Psoas muscle (tissue), 8 donors: ENCODE results near the gene DNAAF5. TPM values are rescaled to one million over a fixed set of nuclear protein-coding genes. Genes with fewer than 3 reads are reported as not detected.

Experiments
- ATAC-seq, 4 donors: fragments of 200-7000 bp; cut with Tn5 transposase; one replicate each; pipeline ENCODE4 v1.9.1; 2020; ENCODE audit warnings: moderate library complexity in 3 of 4, mild to moderate bottlenecking in 2 of 4
- DNase-seq, 2 donors: peaks; one replicate each; pipeline ENCODE4 v3.0.0-alpha.2; 2020
- H3K27ac ChIP-seq: fragments of 200-600 bp; one replicate; pipeline ENCODE4 v1.8.0; 2022
- H3K27me3 ChIP-seq, 3 donors: fragments of 200-600 bp in 1 of 3; one replicate each; pipeline versions ENCODE4 v1.6.1 to v1.8.0; 2013 to 2022; ENCODE audit warnings: low read length in 2 of 3, mild to moderate bottlenecking in 2 of 3, moderate library complexity in 1 of 3; ENCODE audit not compliant: insufficient read depth in 3 of 3
- H3K36me3 ChIP-seq, 2 donors: fragments of 200-600 bp in 1 of 2; one replicate each; pipeline versions ENCODE4 v1.6.1 to v1.8.0; 2013 to 2022; ENCODE audit warnings: low read depth in 1 of 2, mild to moderate bottlenecking in 1 of 2, moderate library complexity in 1 of 2; ENCODE audit not compliant: insufficient read depth in 1 of 2
- H3K4me1 ChIP-seq: fragments of 200-600 bp; one replicate; pipeline ENCODE4 v1.8.0; 2022
- H3K4me3 ChIP-seq: fragments of 200-600 bp; one replicate; pipeline ENCODE4 v1.8.0; 2022; ENCODE audit warnings: mild to moderate bottlenecking
- H3K9me3 ChIP-seq: fragments of 200-600 bp; one replicate; pipeline ENCODE4 v1.8.0; 2022
- CTCF ChIP-seq: fragments of 200-600 bp; IDR thresholded peaks from one replicate; pipeline ENCODE4 v1.8.0; 2022; ENCODE audit warnings: antibody characterized with exemption
- WGBS, 3 donors: extraction: QIAGEN DNeasy Blood & Tissue Kit; methylation state at CpG; one replicate each; pipeline versions ENCODE4 v1.1.6 to v1.1.7; 2013; 5-methylcytosine and 5-hydroxymethylcytosine counted together
- intact Hi-C, 2 donors: fragments of 100-400 bp; cut with DNase I; formaldehyde crosslinking; loops; one replicate each; pipeline versions ENCODE4 v1.11.0 to v1.14.2; 2022
- polyA plus RNA-seq, 3 donors: library from polyadenylated mRNA; stranded (reverse); fragments of 200-250 nt; gene quantifications; one replicate each; pipeline ENCODE4 v1.2.3, GENCODE V29; 2013
- total RNA-seq, 4 donors: library from RNA; stranded (reverse); fragmentation: NEBNext Ultra II Directional in 2 of 4; extraction: Animal tissue kit (Norgen Biotek cat#: 25700) in 2 of 4; gene quantifications; one replicate each; pipeline versions ENCODE4 v1.2.1 to v1.2.4, GENCODE V29; 2021 to 2023
- donor health status: healthy with polysubstance abuse.
- donor health status: DM: no; HTN: no; CAD: no; lungs with moderate emphysema.
- donor health status: Bipolar disorder and iron deficiency.
- donor health status: healthy.
- donor health status: DM: yes; HTN: yes; CAD: no.
- donor health status: DM: no; HTN: no; CAD: no.
- donor health status: DM: no; HTN: no; CAD: no.
- donor health status: DM: yes; HTN: yes; CAD: no.

The DNAAF5 gene
- total and polyA plus RNA-seq, 7 donors = 9.3 to 26.7 (median 17.8) TPM

- intact Hi-C loops = no loop called here
- Histone ChIP-seq H3K4me3 (no peak overlapping the region), H3K9me3 (no peaks in the 10 kb centered on the region), H3K27me3 (peaks cover 0 to 10% (median 7%) of the 10 kb centered on the region in 3 donors), H3K4me1 (no peaks in the 10 kb centered on the region), H3K27ac (no peak overlapping the region), H3K36me3 (no peaks in the 10 kb centered on the region)
- WGBS, 3 donors = 87 to 94% (median 89%) methylated on average over 16 of the region's 16 CpGs
- ATAC-seq = no peak
- no peak for DNase-seq
- TF ChIP-seq CTCF = no peak
Measured at GRCh38 chr7:713488-714230, 12.8 kb upstream of the DNAAF5 start.

GRCh38 chr7:714251-714671, 12.2 kb upstream of the DNAAF5 start:
- intact Hi-C loops = no loop called here
- no peak for DNase-seq

DNA sequence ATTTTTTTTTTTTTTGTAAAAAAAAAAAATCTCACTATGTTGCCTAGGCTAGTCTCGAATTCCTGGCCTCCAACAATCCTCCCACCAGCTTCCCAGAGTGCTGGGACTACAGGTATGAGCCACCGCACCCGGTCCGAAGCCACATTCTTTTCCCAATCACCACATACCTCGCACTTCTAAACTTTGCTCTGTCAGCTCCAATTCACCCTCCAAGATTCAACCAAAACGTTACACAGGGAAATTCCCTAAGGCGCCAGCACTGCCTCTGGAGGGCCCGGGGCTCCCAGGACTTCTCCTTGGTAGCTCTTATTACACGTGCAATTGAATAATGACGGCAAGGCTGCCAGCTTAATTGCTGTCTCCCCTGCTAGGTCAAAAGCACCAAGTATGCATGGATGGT, 10.3 kb upstream of the DNAAF5 start:
- Histone ChIP-seq H3K36me3 (no peaks in the 10 kb centered on the region), H3K9me3 (no peaks in the 10 kb centered on the region), H3K4me3 (no peak overlapping the region), H3K27ac (no peak overlapping the region), H3K27me3 (peaks cover 0 to 7% (median 7%) of the 10 kb centered on the region in 3 donors), H3K4me1 (no peaks in the 10 kb centered on the region)
- WGBS, 3 donors = 64 to 67% (median 67%) methylated on average over 10 of the region's 10 CpGs
- DNase-seq (no peak), ATAC-seq (no peak)
- intact Hi-C loops = no loop called here
- TF ChIP-seq CTCF = no peak

More at GRCh38 chr7:714251-714671, 12.2 kb upstream of the DNAAF5 start:
- no peak overlapping the region for H3K27ac ChIP-seq
- peaks cover 0 to 10% (median 7%) of the 10 kb centered on the region in 3 donors for H3K27me3 ChIP-seq
- TF ChIP-seq CTCF = no peak
- no peak for ATAC-seq
- no peak overlapping the region for H3K4me3 ChIP-seq
- 82 to 91% (median 84%) methylated on average over 11 to 13 of the region's 13 CpGs for WGBS, 3 donors
- H3K4me1 ChIP-seq = no peaks in the 10 kb centered on the region
- H3K36me3 ChIP-seq = no peaks in the 10 kb centered on the region
- H3K9me3 ChIP-seq = no peaks in the 10 kb centered on the region

DNA sequence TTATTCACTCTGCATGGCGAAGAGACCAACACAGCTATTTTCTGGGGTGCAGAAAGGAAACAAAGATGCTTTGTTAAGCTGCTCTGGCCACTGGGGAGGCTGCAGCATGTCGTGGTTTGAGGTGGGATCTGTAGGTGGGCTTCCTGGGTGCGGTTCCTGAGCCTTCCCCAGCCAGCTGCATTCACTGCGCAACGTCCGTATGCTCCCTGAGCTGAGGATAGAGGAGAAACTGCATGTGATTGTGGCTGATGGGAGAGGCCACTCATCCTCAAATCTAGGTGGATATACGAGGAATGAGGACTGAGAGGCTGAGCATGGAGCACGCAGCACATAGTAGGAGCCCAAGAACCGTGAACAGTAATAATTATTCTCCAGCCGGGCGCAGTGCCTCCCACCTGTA, 9.9 kb upstream of the DNAAF5 start:
- Histone ChIP-seq H3K4me1 (no peaks in the 10 kb centered on the region), H3K4me3 (no peak overlapping the region), H3K27ac (no peak overlapping the region), H3K36me3 (no peaks in the 10 kb centered on the region), H3K9me3 (no peaks in the 10 kb centered on the region), H3K27me3 (peaks cover 0 to 7% (median 5%) of the 10 kb centered on the region in 3 donors)
- intact Hi-C loops = no loop called here
- ATAC-seq (no peak), DNase-seq (no peak)
- TF ChIP-seq CTCF = no peak
- WGBS, 3 donors = 80% methylated on average over 11 of the region's 11 CpGs
